Measurements from ENCODE around the gene PPARG.

Gene PPARG

GRCh38 chr3:12299026-12299425 lies 10.2 kb downstream of the PPARG start:
- Histone ChIP-seq H3K9me3 (ENCODE audit: control insufficient read depth, low read length) (no peaks in the 10 kb centered on the region), H3K9ac (ENCODE audit: low read length) (no peak overlapping the region), H3K36me3 (ENCODE audit: control insufficient read depth, insufficient read depth, low read length, severe bottlenecking) (peaks cover 17% of the 10 kb centered on the region), H3K27me3 (replicated peaks; ENCODE audit: control insufficient read depth, insufficient read depth, low read length) (no peaks in the 10 kb centered on the region), H3K4me3 (ENCODE audit: low read length) (no peak overlapping the region), H3K4me1 (ENCODE audit: control insufficient read depth, insufficient read depth, low read length) (peaks cover 40% of the 10 kb centered on the region)
- no peak for DNase-seq (ENCODE audit: low read depth)

- no peak for DNase-seq (ENCODE audit: low read depth)
- no peaks in the 10 kb centered on the region for H3K27me3 ChIP-seq (replicated peaks; ENCODE audit: control insufficient read depth, insufficient read depth, low read length)
- H3K4me1 ChIP-seq (ENCODE audit: control insufficient read depth, insufficient read depth, low read length): peaks cover 40% of the 10 kb centered on the region
- no peak overlapping the region for H3K4me3 ChIP-seq (ENCODE audit: low read length)
- H3K9me3 ChIP-seq (ENCODE audit: control insufficient read depth, low read length): no peaks in the 10 kb centered on the region
- H3K36me3 ChIP-seq (ENCODE audit: control insufficient read depth, insufficient read depth, low read length, severe bottlenecking): peaks cover 17% of the 10 kb centered on the region
- no peak overlapping the region for H3K9ac ChIP-seq (ENCODE audit: low read length)
These were observed 11.3 kb downstream of the PPARG start for GRCh38 chr3:12300137-12300536.

DNA sequence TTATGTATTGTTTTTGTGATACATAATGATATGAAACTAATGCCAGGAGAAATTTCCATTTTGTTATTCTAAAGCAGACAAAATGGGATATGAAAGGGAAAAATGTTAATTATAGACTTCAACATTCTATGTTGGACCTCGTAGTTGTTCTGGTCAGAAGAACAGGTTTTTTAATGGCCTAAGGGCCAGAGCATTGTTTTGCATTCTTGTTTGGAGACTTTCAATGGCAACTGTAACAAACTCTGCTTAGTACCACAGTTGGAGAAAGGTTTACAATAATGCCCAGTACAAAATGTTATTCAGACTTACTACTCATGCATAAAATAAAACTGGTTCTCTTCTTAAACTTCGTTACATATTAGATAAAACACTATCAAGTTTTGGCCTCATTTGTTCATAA lies 12.2 kb downstream of the PPARG start:
- no peaks in the 10 kb centered on the region for H3K27me3 ChIP-seq (replicated peaks; ENCODE audit: control insufficient read depth, insufficient read depth, low read length)
- no peak overlapping the region for H3K9ac ChIP-seq (ENCODE audit: low read length)
- DNase-seq (ENCODE audit: low read depth): no peak
- no peak overlapping the region for H3K4me3 ChIP-seq (ENCODE audit: low read length)
- no peaks in the 10 kb centered on the region for H3K9me3 ChIP-seq (ENCODE audit: control insufficient read depth, low read length)
- peaks cover 23% of the 10 kb centered on the region for H3K36me3 ChIP-seq (ENCODE audit: control insufficient read depth, insufficient read depth, low read length, severe bottlenecking)
- H3K4me1 ChIP-seq (ENCODE audit: control insufficient read depth, insufficient read depth, low read length): peaks cover 45% of the 10 kb centered on the region

DNA sequence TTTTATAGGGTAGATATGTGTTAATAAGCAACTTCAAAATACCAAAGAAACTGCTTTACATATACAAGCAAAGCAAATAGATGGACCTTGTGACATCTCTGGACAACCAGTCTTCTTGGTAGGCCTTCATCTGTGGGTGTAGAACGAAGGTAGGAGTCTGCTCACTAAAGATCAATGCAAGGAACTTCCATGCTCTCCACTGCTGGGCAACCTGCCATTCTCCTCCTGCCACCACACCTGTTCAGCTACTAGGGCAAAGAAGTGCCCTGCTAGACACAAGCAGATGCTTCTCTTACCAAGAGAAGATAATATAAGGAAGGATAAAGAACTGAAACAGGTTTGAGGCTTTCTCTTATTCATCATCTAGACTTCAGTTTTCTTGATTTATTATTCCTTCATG lies 12.6 kb downstream of the PPARG start:
- H3K9me3 ChIP-seq (ENCODE audit: control insufficient read depth, low read length): no peaks in the 10 kb centered on the region
- no peaks in the 10 kb centered on the region for H3K27me3 ChIP-seq (replicated peaks; ENCODE audit: control insufficient read depth, insufficient read depth, low read length)
- no peak for DNase-seq (ENCODE audit: low read depth)
- no peak overlapping the region for H3K4me3 ChIP-seq (ENCODE audit: low read length)
- peaks cover 43% of the 10 kb centered on the region for H3K4me1 ChIP-seq (ENCODE audit: control insufficient read depth, insufficient read depth, low read length)
- H3K36me3 ChIP-seq (ENCODE audit: control insufficient read depth, insufficient read depth, low read length, severe bottlenecking): peaks cover 27% of the 10 kb centered on the region
- no peak overlapping the region for H3K9ac ChIP-seq (ENCODE audit: low read length)

DNA sequence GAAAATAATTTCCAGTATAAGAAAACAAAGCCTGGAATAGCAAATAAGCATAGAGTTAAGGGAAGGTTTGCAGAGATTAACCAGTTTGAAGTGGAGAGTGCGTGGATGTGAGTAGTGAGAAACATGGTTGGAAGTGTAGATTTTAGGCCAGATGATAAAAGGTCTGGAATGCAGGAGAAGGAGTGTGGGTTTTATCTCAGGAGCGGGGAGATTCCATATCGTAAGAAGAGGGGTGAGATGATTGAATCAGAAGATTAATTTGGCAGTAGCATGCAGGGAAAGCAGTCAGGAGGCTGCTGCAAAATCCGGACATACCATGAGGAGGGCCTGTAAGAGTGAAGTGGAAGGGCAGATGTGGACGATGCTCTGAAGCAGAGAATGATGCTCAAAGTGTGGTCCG lies 13.7 kb downstream of the PPARG start:
- peaks cover 28% of the 10 kb centered on the region for H3K36me3 ChIP-seq (ENCODE audit: control insufficient read depth, insufficient read depth, low read length, severe bottlenecking)
- H3K9ac ChIP-seq (ENCODE audit: low read length): no peak overlapping the region
- H3K4me3 ChIP-seq (ENCODE audit: low read length): no peak overlapping the region
- peaks cover 45% of the 10 kb centered on the region for H3K4me1 ChIP-seq (ENCODE audit: control insufficient read depth, insufficient read depth, low read length)
- DNase-seq (ENCODE audit: low read depth): no peak
- H3K27me3 ChIP-seq (replicated peaks; ENCODE audit: control insufficient read depth, insufficient read depth, low read length): no peaks in the 10 kb centered on the region
- no peaks in the 10 kb centered on the region for H3K9me3 ChIP-seq (ENCODE audit: control insufficient read depth, low read length)

DNA sequence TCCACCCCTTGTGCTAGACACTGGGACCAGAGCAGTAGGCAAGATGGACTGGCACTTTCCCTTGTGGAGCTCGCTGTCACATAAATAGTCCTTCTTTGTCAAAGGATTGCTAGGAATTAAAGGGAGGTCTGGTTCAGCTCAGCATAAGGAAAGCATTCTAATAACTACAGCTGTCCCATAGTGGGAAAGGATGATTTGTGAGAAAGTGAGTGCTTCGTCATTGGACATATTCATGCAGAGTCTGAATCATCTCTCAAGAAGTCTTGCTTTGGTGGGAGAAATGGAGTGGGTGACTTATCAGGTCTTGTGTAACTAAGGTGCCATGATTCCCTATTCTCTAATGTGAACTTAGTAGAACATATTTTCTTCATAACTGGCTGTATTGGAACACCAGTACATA lies 14.7 kb downstream of the PPARG start:
- DNase-seq (ENCODE audit: low read depth): peak; percentile 52
- Histone ChIP-seq H3K4me3 (ENCODE audit: low read length) (no peak overlapping the region), H3K9me3 (ENCODE audit: control insufficient read depth, low read length) (no peaks in the 10 kb centered on the region), H3K36me3 (ENCODE audit: control insufficient read depth, insufficient read depth, low read length, severe bottlenecking) (peaks cover 28% of the 10 kb centered on the region), H3K9ac (ENCODE audit: low read length) (no peak overlapping the region), H3K4me1 (ENCODE audit: control insufficient read depth, insufficient read depth, low read length) (peaks cover 54% of the 10 kb centered on the region), H3K27me3 (replicated peaks; ENCODE audit: control insufficient read depth, insufficient read depth, low read length) (no peaks in the 10 kb centered on the region)

GRCh38 chr3:12303993-12304392 lies 15.1 kb downstream of the PPARG start:
- Histone ChIP-seq H3K9me3 (ENCODE audit: control insufficient read depth, low read length) (no peaks in the 10 kb centered on the region), H3K36me3 (ENCODE audit: control insufficient read depth, insufficient read depth, low read length, severe bottlenecking) (peaks cover 28% of the 10 kb centered on the region), H3K27me3 (replicated peaks; ENCODE audit: control insufficient read depth, insufficient read depth, low read length) (no peaks in the 10 kb centered on the region), H3K4me3 (ENCODE audit: low read length) (no peak overlapping the region), H3K9ac (ENCODE audit: low read length) (no peak overlapping the region), H3K4me1 (ENCODE audit: control insufficient read depth, insufficient read depth, low read length) (peaks cover 57% of the 10 kb centered on the region)
- DNase-seq (ENCODE audit: low read depth): no peak

GRCh38 chr3:12307136-12307535 lies 18.3 kb downstream of the PPARG start:
- Histone ChIP-seq H3K27me3 (replicated peaks; ENCODE audit: control insufficient read depth, insufficient read depth, low read length) (no peaks in the 10 kb centered on the region), H3K36me3 (ENCODE audit: control insufficient read depth, insufficient read depth, low read length, severe bottlenecking) (peaks cover 18% of the 10 kb centered on the region), H3K9me3 (ENCODE audit: control insufficient read depth, low read length) (no peaks in the 10 kb centered on the region), H3K4me1 (ENCODE audit: control insufficient read depth, insufficient read depth, low read length) (peaks cover 66% of the 10 kb centered on the region), H3K4me3 (ENCODE audit: low read length) (no peak overlapping the region), H3K9ac (ENCODE audit: low read length) (no peak overlapping the region)
- DNase-seq (ENCODE audit: low read depth): no peak

- no peaks in the 10 kb centered on the region for H3K27me3 ChIP-seq (replicated peaks; ENCODE audit: control insufficient read depth, insufficient read depth, low read length)
- H3K9ac ChIP-seq (ENCODE audit: low read length): no peak overlapping the region
- peaks cover 20% of the 10 kb centered on the region for H3K36me3 ChIP-seq (ENCODE audit: control insufficient read depth, insufficient read depth, low read length, severe bottlenecking)
- no peaks in the 10 kb centered on the region for H3K9me3 ChIP-seq (ENCODE audit: control insufficient read depth, low read length)
- peak overlapping the region; percentile 11 for H3K4me3 ChIP-seq (ENCODE audit: low read length)
- H3K4me1 ChIP-seq (ENCODE audit: control insufficient read depth, insufficient read depth, low read length): peaks cover 62% of the 10 kb centered on the region
- DNase-seq (ENCODE audit: low read depth): peak; percentile 71
These were observed 19.6 kb downstream of the PPARG start for GRCh38 chr3:12308517-12308916.

DNA sequence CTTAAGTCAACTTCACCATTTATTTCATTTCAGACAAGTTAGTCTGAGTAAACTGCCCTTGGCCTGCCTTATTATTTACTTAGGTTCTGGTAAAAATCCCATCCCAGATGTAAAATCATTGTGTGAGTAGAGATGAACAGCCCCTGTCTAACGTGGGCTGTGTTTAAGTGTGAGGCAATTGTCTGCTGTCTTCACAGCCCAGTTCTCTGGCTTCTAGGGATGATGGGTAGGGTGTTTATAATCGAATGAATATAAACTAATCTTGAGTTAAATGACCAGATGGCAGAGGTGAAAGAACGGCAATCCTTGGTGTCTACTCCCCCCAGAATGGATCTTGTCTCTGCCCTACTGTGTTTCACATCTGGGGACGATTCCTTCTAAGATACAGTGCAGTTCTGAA lies 20.8 kb downstream of the PPARG start:
- Histone ChIP-seq H3K4me1 (ENCODE audit: control insufficient read depth, insufficient read depth, low read length) (peaks cover 53% of the 10 kb centered on the region), H3K27me3 (replicated peaks; ENCODE audit: control insufficient read depth, insufficient read depth, low read length) (no peaks in the 10 kb centered on the region), H3K36me3 (ENCODE audit: control insufficient read depth, insufficient read depth, low read length, severe bottlenecking) (peaks cover 31% of the 10 kb centered on the region), H3K9ac (ENCODE audit: low read length) (no peak overlapping the region), H3K9me3 (ENCODE audit: control insufficient read depth, low read length) (no peaks in the 10 kb centered on the region), H3K4me3 (ENCODE audit: low read length) (peak overlapping the region; percentile 22)
- no peak for DNase-seq (ENCODE audit: low read depth)

DNA sequence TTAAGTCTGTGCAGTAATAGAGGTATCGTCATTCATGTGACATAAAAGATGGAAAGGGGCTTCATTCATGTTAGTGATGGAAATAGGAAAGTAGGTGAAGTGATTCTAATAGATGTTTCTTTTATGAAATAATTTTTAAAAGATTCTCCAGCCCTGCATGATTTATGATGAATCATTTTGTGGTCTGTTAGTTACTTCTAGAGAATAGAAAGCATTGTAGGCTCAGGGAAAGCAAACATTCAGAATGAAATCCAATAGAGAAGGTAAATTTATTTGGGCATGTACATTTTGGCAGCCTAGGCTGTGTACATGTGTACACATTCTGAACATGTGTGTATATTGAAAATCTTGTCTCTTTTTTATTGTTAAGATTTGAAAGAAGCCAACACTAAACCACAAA lies 23.1 kb downstream of the PPARG start:
- no peak overlapping the region for H3K9ac ChIP-seq (ENCODE audit: low read length)
- H3K4me1 ChIP-seq (ENCODE audit: control insufficient read depth, insufficient read depth, low read length): peaks cover 61% of the 10 kb centered on the region
- peaks cover 39% of the 10 kb centered on the region for H3K36me3 ChIP-seq (ENCODE audit: control insufficient read depth, insufficient read depth, low read length, severe bottlenecking)
- H3K9me3 ChIP-seq (ENCODE audit: control insufficient read depth, low read length): no peaks in the 10 kb centered on the region
- H3K4me3 ChIP-seq (ENCODE audit: low read length): no peak overlapping the region
- peak; percentile 32 for DNase-seq (ENCODE audit: low read depth)
- no peaks in the 10 kb centered on the region for H3K27me3 ChIP-seq (replicated peaks; ENCODE audit: control insufficient read depth, insufficient read depth, low read length)

- peaks cover 39% of the 10 kb centered on the region for H3K36me3 ChIP-seq (ENCODE audit: control insufficient read depth, insufficient read depth, low read length, severe bottlenecking)
- DNase-seq (ENCODE audit: low read depth): no peak
- no peaks in the 10 kb centered on the region for H3K27me3 ChIP-seq (replicated peaks; ENCODE audit: control insufficient read depth, insufficient read depth, low read length)
- H3K4me1 ChIP-seq (ENCODE audit: control insufficient read depth, insufficient read depth, low read length): peaks cover 63% of the 10 kb centered on the region
- H3K9me3 ChIP-seq (ENCODE audit: control insufficient read depth, low read length): no peaks in the 10 kb centered on the region
- no peak overlapping the region for H3K9ac ChIP-seq (ENCODE audit: low read length)
- H3K4me3 ChIP-seq (ENCODE audit: low read length): no peak overlapping the region
These were observed 24.6 kb downstream of the PPARG start for GRCh38 chr3:12313519-12313918.

All from adipocyte (in vitro differentiated cells).